LNCAP (cell line): ENCODE measurements around the gene SPRR1A.

Experiments
- CTCF ChIP-seq: fragments of 450-650 bp; IDR thresholded peaks from 2 replicates; pipeline ENCODE4 v1.5.1; 2017; ENCODE audit warnings: mild to moderate bottlenecking

SPRR1A gene, protein sequence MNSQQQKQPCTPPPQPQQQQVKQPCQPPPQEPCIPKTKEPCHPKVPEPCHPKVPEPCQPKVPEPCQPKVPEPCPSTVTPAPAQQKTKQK

GRCh38 chr1:152983743-152984142, at the start of gene SPRR1A:
SPRR1A (plus strand) TSS chr1:152984081; CDS start chr1:152985231, 1,150 bp downstream.
- no peak for TF ChIP-seq CTCF

- no peak for TF ChIP-seq CTCF
These were observed 43.3 kb upstream of the SPRR1A start for GRCh38 chr1:152940614-152941013.

- TF ChIP-seq CTCF = no peak
These were observed 42.7 kb upstream of the SPRR1A start for GRCh38 chr1:152941037-152941711.

GRCh38 chr1:152942161-152942560, 41.7 kb upstream of the SPRR1A start:
- no peak for TF ChIP-seq CTCF

DNA sequence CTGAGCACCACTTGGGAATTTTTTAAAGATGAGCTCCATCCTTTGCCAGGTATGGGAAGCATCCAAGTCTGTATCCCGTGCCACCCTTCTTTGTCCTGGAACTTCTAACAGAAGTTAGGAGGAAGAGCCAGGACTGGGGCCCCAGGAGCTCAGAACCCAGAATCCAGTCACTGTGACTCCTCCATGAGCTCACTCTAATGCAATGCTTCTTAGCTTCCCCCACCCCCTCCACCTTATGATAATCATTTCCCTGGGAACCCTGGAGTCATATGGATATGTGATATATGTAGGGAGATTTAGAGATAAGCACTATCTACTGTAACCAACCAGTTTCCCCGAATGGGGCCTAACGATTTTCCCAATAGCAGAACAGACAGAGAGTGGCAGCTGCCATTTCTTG, 37.6 kb upstream of the SPRR1A start:
- TF ChIP-seq CTCF = no peak

- TF ChIP-seq CTCF = no peak
These were observed 37.1 kb upstream of the SPRR1A start, which contains the start of gene SPRR5 for GRCh38 chr1:152946651-152947256. SPRR5 (plus strand) TSS chr1:152947206; CDS start chr1:152948555, 1,349 bp downstream.

- no peak for TF ChIP-seq CTCF
These were observed 32.2 kb upstream of the SPRR1A start for GRCh38 chr1:152951711-152952110.
